Measurements from ENCODE around the gene OVCA2. TPM values are rescaled to one million over a fixed set of nuclear protein-coding genes. Genes with fewer than 3 reads are reported as not detected.

OVCA2 gene
- total RNA-seq, 1 experiment from 2014 or later: 35.4 TPM

DNA sequence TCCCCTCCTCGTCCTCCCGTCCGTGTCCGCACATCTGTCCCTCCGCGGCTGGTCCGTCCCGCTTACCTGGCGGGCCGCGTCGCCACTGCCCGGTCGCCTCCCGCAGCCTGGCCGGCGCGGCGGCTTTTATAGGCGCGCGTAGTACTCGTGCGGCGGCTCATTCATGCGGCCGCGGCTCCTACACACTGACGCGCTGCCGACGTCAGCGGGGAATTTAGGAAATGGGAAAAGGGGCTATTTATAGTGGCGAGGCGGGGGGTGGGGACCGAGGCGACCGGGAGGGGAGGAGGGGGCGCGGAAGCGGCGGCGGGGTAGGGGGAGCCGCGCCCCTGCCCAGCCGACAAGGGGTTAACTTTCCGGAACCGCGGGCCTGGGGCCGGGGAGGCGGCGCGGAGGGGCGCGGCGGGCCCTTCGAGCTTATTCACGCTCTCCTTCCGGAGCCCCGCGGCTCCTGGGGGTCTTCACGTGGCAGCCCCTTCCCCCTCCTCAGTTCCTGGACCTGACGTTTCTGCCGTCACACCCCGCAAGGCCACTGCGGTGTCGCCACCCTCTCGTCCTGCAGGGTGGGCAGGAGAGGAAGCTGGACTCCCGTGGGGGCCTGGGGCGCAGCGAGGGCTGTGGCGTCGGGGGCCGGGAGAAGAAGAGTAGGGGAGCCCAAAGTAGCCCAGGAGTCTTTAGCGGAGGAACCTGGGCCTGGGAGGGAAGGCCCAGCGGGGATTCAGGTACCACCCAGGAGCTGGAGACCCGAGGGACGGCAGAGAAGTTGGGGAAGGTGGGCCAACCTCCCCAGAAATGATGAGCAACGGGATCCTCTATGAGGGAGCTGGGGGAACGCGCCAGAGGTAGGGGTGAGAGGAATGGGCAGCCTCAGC, 9.5 kb downstream of the OVCA2 start:
- H3K9me2 ChIP-seq (ENCODE audit: insufficient read depth): no peaks in the 10 kb centered on the region
- CTCF ChIA-PET: interaction anchor here (0.5 to 0.6 kb wide), 5 partner anchors 23 to 334 kb away, joined by 3 to 11 read pairs (median 4); no protein-coding TSS in a partner anchor
- no peak overlapping the region for H2AFZ ChIP-seq
- no peaks in the 10 kb centered on the region for H3K79me2 ChIP-seq (ENCODE audit: low read depth)
- POLR2A ChIA-PET (ENCODE audit: unreplicated experiment): interaction anchor here (0.6 to 0.7 kb wide), 2 partner anchors 253 to 340 kb away, joined by 4 to 7 read pairs; partner anchors contain the start of gene SRR
- peak overlapping the region; percentile 87 for H3K4me2 ChIP-seq
- H3K27ac ChIP-seq: no peak overlapping the region
- H3F3A ChIP-seq (ENCODE audit: insufficient read depth, low read depth): peaks cover 14% of the 10 kb centered on the region
- H3K36me3 ChIP-seq (ENCODE audit: low read depth): no peaks in the 10 kb centered on the region
- intact Hi-C loops (cut with micrococcal nuclease; ENCODE audit: unreplicated experiment): loop anchor here (5.0 kb wide), 3 partner anchors 231 to 351 kb away; partner anchors contain the start of gene MNT
- peaks cover 14% of the 10 kb centered on the region for H3K4me1 ChIP-seq (replicated peaks; ENCODE audit: insufficient read depth)
- DNase-seq: no peak
- H4K20me1 ChIP-seq (ENCODE audit: insufficient read depth): no peaks in the 10 kb centered on the region
- no TSS peak for BruUV-seq (replicated peaks)
- H3K27me3 ChIP-seq (ENCODE audit: insufficient read depth, low read depth): peaks cover 12% of the 10 kb centered on the region
- peak overlapping the region; percentile 64; the same call in 1 of the 2 replicates for H3K4me3 ChIP-seq
- TF ChIP-seq, protein P1, sequence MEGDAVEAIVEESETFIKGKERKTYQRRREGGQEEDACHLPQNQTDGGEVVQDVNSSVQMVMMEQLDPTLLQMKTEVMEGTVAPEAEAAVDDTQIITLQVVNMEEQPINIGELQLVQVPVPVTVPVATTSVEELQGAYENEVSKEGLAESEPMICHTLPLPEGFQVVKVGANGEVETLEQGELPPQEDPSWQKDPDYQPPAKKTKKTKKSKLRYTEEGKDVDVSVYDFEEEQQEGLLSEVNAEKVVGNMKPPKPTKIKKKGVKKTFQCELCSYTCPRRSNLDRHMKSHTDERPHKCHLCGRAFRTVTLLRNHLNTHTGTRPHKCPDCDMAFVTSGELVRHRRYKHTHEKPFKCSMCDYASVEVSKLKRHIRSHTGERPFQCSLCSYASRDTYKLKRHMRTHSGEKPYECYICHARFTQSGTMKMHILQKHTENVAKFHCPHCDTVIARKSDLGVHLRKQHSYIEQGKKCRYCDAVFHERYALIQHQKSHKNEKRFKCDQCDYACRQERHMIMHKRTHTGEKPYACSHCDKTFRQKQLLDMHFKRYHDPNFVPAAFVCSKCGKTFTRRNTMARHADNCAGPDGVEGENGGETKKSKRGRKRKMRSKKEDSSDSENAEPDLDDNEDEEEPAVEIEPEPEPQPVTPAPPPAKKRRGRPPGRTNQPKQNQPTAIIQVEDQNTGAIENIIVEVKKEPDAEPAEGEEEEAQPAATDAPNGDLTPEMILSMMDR (conservative IDR thresholded peaks at IDR 0.05): no peak
- no peak for TF ChIP-seq EZH2 (IDR thresholded peaks at IDR 0.05; ENCODE audit: low read depth)
- no peaks in the 10 kb centered on the region for H3K9me3 ChIP-seq (ENCODE audit: insufficient read depth, low read depth)

DNA sequence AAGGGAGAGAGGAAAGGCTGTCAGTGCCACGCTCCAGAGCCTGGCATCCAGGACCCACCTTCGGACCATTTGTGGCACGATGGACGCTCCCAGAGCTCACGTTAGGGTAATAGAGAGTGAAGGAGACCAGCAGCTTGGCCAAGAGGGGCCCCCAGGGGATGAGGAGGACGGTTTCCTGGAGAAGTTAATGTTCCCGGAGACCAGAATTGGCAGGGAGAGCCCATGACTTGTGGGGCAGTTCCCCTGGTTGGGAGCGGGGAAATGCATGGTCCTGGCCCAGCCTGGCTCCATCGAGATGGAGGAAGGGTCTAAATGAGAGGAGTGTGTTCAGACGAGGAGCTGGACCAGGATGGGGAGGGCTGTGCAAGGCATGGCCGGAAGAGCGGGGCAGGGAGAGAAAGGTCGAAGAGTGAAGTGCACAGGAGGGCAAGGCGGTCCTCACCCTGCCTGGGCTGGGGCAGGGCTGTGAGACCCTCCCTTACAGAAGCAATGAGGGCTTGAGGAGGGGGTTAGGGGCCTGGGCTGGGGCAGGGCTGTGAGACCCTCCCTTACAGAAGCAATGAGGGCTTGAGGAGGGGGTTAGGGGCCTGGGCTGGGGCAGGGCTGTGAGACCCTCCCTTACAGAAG, 10.2 kb downstream of the OVCA2 start:
- H3K9me3 ChIP-seq (ENCODE audit: insufficient read depth, low read depth): no peaks in the 10 kb centered on the region
- intact Hi-C loops (cut with micrococcal nuclease; ENCODE audit: unreplicated experiment): loop anchor here (5.0 kb wide), 3 partner anchors 230 to 350 kb away; partner anchors contain the start of gene MNT
- BruUV-seq (replicated peaks): no TSS peak
- H3F3A ChIP-seq (ENCODE audit: insufficient read depth, low read depth): peaks cover 14% of the 10 kb centered on the region
- no peaks in the 10 kb centered on the region for H3K9me2 ChIP-seq (ENCODE audit: insufficient read depth)
- no peak overlapping the region for H3K27ac ChIP-seq
- no peak overlapping the region for H3K4me3 ChIP-seq
- ChIA-PET POLR2A (ENCODE audit: unreplicated experiment) (interaction anchor here (0.7 kb wide), 1 partner anchor 252 kb away, joined by 4 read pairs; the partner anchor contains the start of gene SRR), CTCF (interaction anchor here (0.5 to 0.6 kb wide), 3 partner anchors 24 to 141 kb away, joined by 3 to 5 read pairs (median 4); no protein-coding TSS in a partner anchor)
- H3K36me3 ChIP-seq (ENCODE audit: low read depth): no peaks in the 10 kb centered on the region
- no peaks in the 10 kb centered on the region for H4K20me1 ChIP-seq (ENCODE audit: insufficient read depth)
- TF ChIP-seq EZH2 (IDR thresholded peaks at IDR 0.05; ENCODE audit: low read depth): no peak
- TF ChIP-seq, protein P1 (conservative IDR thresholded peaks at IDR 0.05): no peak
- H3K4me2 ChIP-seq: no peak overlapping the region
- H3K4me1 ChIP-seq (replicated peaks; ENCODE audit: insufficient read depth): peaks cover 14% of the 10 kb centered on the region
- DNase-seq: no peak
- H3K79me2 ChIP-seq (ENCODE audit: low read depth): no peaks in the 10 kb centered on the region
- no peak overlapping the region for H2AFZ ChIP-seq
- peaks cover 12% of the 10 kb centered on the region for H3K27me3 ChIP-seq (ENCODE audit: insufficient read depth, low read depth)

Data from PC-9 (cell line).